Measurements from ENCODE around the gene HLA-DRB5.
"Not testable (repeated sequence)": the region's sequence is repeated elsewhere in the genome, so short reads cannot be mapped to it uniquely, and the experiment has no call there.

Gene HLA-DRB5
- total RNA-seq, result 3.0 reads per million, percentile 10 among the genes with 10 or more reads in this experiment

- no peak for DNase-seq
Observed at GRCh38 chr6:32529697-32530430, at the start of gene HLA-DRB5. HLA-DRB5 (minus strand) TSS chr6:32530287; CDS start chr6:32530224, 63 bp downstream.

GRCh38 chr6:32578962-32579361, 48.9 kb upstream of the HLA-DRB5 start:
- DNase-seq, result no peak

- DNase-seq, result not testable (repeated sequence)
Observed at GRCh38 chr6:32577493-32577892, 47.4 kb upstream of the HLA-DRB5 start.

GRCh38 chr6:32576250-32576649, 46.2 kb upstream of the HLA-DRB5 start:
- DNase-seq, result no peak

- DNase-seq, result no peak
Observed at GRCh38 chr6:32570363-32570905, 40.3 kb upstream of the HLA-DRB5 start.

- no peak for DNase-seq
Observed at GRCh38 chr6:32568561-32568960, 38.5 kb upstream of the HLA-DRB5 start.

GRCh38 chr6:32566957-32567356, 36.9 kb upstream of the HLA-DRB5 start:
- DNase-seq, result no peak

- DNase-seq, result no peak
Observed at GRCh38 chr6:32565511-32565910, 35.4 kb upstream of the HLA-DRB5 start.

GRCh38 chr6:32562940-32563339, 32.9 kb upstream of the HLA-DRB5 start:
- no peak for DNase-seq

- DNase-seq, result no peak
Observed at GRCh38 chr6:32559747-32560146, 29.7 kb upstream of the HLA-DRB5 start.

GRCh38 chr6:32558426-32559057, 28.5 kb upstream of the HLA-DRB5 start:
- no peak for DNase-seq

GRCh38 chr6:32554116-32554965, 24.3 kb upstream of the HLA-DRB5 start:
- no peak for DNase-seq

- DNase-seq, result no peak
Observed at GRCh38 chr6:32553037-32553742, 23.1 kb upstream of the HLA-DRB5 start.

- no peak for DNase-seq
Observed at GRCh38 chr6:32551410-32551809, 21.3 kb upstream of the HLA-DRB5 start.

GRCh38 chr6:32539839-32540238, 9.8 kb upstream of the HLA-DRB5 start:
- DNase-seq, result no peak

- not testable (repeated sequence) for DNase-seq
Observed at GRCh38 chr6:32530431-32530793, 325 bp upstream of the HLA-DRB5 start.

- no peak for DNase-seq
Observed at GRCh38 chr6:32522302-32523047, 7.6 kb downstream of the HLA-DRB5 start.

- DNase-seq, result no peak
Observed at GRCh38 chr6:32519910-32520258, 10.2 kb downstream of the HLA-DRB5 start.

GRCh38 chr6:32519118-32519909, 10.8 kb downstream of the HLA-DRB5 start:
- no peak for DNase-seq

- no peak for DNase-seq
Observed at GRCh38 chr6:32517654-32518445, 12.2 kb downstream of the HLA-DRB5 start.
